Adipose tissue (tissue), 3 donors: ENCODE data around the gene PEX5. TPM values are rescaled to one million over a fixed set of nuclear protein-coding genes. Genes with fewer than 3 reads are reported as not detected.
"Not testable (repeated sequence)": the region's sequence is repeated elsewhere in the genome, so short reads cannot be mapped to it uniquely, and the experiment has no call there.

ENCODE experiments used
- H3K27ac ChIP-seq: one replicate; pipeline ENCODE4 v1.5.1; 2013; ENCODE audit warnings: low read depth, low read length
- WGBS, 3 donors: extraction: QIAGEN DNeasy Blood & Tissue Kit; methylation state at CpG; one replicate each; pipeline ENCODE4 v1.1.7; 2013; 5-methylcytosine and 5-hydroxymethylcytosine counted together
- polyA plus RNA-seq, 3 donors: library from polyadenylated mRNA; stranded (reverse); fragments of 200-250 nt; gene quantifications; one replicate each; pipeline ENCODE4 v1.2.3, GENCODE V29; 2013
- donor health status: healthy with polysubstance abuse.
- donor health status: Bipolar disorder and iron deficiency.
- donor health status: healthy.

PEX5 gene
- polyA plus RNA-seq, 3 donors: 29.5 to 90.1 (median 42.8) TPM

DNA sequence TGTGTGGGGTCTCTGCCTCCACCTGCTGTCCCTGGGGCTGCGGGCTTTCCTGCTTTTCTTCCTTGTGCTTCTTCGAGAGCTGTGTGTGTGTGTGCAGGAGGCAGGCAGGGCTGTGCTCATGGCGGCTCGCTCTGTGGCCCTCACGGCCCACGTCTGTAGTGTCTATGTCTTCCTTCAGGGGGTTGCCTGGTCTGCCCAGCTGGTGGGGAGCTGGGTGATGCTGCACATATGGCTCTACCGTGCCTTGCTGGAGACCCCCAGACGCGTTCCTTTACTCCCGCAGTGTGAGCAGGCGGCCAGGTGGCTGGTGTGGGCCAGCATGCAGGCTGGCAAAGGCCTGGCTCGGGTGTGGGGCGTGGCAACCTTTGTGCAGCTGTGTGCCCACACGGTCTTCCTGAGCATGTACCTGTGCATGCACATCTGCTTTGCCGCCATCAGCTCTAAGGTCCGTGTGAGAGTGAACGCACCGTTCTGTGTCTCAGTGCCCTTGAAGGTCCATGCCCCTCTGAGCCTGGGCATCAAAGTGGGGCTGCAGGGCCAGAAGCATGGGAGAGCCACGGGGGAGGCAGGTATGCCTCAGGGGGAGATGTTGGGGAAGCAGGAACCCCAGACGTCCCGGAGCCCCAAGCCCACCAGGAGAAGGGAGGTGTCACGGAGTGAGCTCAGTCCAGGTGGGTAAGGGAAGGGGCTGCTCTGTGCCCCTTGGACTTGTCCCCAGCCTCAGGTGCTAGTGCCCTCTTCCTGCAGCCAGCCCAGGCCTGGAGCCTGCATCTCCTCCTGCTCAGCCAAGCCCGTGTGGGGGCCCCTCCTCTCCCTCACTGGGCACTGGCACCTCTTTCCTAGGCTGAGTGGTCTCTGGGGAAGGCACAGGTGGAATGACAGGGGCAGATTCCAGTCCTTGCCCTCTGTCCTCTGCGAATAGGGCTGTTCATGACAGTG, 33.0 kb upstream of the PEX5 start:
- 81 to 90% (median 89%) methylated on average over 23 to 24 of the region's 24 CpGs for WGBS, 3 donors
- H3K27ac ChIP-seq: no peak overlapping the region

- H3K27ac ChIP-seq: no peak overlapping the region
- 91 to 96% (median 94%) methylated on average over 17 of the region's 17 CpGs for WGBS, 3 donors
Measured at GRCh38 chr12:7157391-7157790, 32.1 kb upstream of the PEX5 start.

- WGBS, 3 donors: 70 to 76% (median 71%) methylated on average over 10 of the region's 10 CpGs
- H3K27ac ChIP-seq: no peak overlapping the region
Measured at GRCh38 chr12:7158781-7159609, 30.5 kb upstream of the PEX5 start.

- WGBS, 3 donors: 78 to 94% (median 85%) methylated on average over 6 to 7 of the region's 7 CpGs
- no peak overlapping the region for H3K27ac ChIP-seq
Measured at GRCh38 chr12:7160183-7160582, 29.3 kb upstream of the PEX5 start.

GRCh38 chr12:7161327-7161726, 28.2 kb upstream of the PEX5 start:
- no peak overlapping the region for H3K27ac ChIP-seq
- WGBS, 3 donors: 80 to 89% (median 87%) methylated on average over 4 of the region's 4 CpGs

- no peak overlapping the region for H3K27ac ChIP-seq
- 79 to 86% (median 84%) methylated on average over 5 of the region's 5 CpGs for WGBS, 3 donors
Measured at GRCh38 chr12:7161811-7162210, 27.7 kb upstream of the PEX5 start.

- WGBS, 3 donors: 3 to 5% (median 4%) methylated on average over 19 of the region's 19 CpGs
- H3K27ac ChIP-seq: no peak overlapping the region
Measured at GRCh38 chr12:7162691-7163114, 26.8 kb upstream of the PEX5 start.

DNA sequence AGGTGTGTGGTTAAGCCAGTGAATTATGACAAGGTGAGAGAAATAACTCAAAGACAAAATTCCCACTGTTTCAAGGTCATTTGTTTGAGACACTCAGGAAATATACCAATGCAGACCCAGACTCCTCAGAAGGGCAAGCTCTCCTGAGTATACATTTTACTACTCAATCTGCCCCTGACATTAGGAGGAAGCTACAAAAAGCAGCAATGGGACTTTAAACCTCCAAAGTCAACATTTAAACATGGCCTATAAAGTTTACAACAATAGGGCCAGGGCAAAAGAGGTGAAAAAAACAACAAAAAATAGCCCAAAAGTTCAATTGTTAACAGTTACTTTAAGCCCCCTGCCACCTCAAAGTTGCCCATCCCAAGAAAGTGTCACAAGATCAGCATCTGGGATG, 19.5 kb upstream of the PEX5 start:
- no peak overlapping the region for H3K27ac ChIP-seq

GRCh38 chr12:7171854-7172253, 17.6 kb upstream of the PEX5 start:
- no peak overlapping the region for H3K27ac ChIP-seq

GRCh38 chr12:7175493-7175892, 14.0 kb upstream of the PEX5 start:
- H3K27ac ChIP-seq: no peak overlapping the region

More at GRCh38 chr12:7171854-7172253, 17.6 kb upstream of the PEX5 start:
- WGBS, 3 donors: 38 to 79% (median 59%) methylated on average over 1 of the region's 1 CpG

GRCh38 chr12:7176595-7176994, 12.9 kb upstream of the PEX5 start:
- H3K27ac ChIP-seq: no peak overlapping the region
- WGBS, 3 donors: 46 to 71% (median 70%) methylated on average over 2 of the region's 2 CpGs

DNA sequence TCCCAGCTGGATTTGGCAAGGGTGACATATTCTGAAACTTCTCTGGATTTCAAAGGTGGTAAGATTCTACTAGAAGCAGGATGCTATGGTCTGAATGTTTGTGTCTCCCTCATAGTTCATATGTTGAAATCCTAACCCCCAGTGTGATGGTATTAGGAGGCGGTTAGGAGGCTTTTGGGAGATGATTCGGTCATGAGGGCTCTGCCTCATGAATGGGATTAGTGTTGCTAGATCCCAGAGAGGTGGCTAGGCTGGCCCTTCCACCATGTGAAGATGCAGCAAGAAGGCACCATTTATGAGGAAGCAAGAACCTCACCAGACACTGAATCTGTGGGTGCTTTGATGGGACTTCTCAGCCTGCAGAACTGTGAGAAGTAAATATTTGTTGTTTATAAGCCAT, 11.0 kb upstream of the PEX5 start:
- 95 to 97% (median 95%) methylated on average over 2 of the region's 2 CpGs for WGBS, 3 donors
- H3K27ac ChIP-seq: no peak overlapping the region

DNA sequence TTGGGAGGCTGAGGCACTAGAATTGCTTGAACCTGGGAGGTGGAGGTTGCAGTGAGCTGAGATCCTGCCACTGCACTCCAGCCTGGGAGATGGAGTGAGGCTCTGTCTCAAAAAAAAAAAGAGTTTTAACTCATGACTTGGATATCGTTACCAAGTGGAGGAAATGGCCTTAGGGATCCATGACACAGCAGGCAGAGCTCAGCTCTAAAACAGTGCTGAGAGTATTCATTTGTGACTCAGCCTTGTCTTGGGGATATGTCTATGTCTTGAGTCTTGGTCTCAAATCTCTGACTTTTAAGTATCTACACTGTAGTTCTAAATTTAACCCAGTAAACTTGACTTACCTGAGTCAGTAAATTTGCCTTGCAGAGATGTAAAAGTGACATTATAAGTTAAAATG, 8.8 kb upstream of the PEX5 start:
- 71 to 94% (median 77%) methylated on average over 1 of the region's 1 CpG for WGBS, 3 donors

DNA sequence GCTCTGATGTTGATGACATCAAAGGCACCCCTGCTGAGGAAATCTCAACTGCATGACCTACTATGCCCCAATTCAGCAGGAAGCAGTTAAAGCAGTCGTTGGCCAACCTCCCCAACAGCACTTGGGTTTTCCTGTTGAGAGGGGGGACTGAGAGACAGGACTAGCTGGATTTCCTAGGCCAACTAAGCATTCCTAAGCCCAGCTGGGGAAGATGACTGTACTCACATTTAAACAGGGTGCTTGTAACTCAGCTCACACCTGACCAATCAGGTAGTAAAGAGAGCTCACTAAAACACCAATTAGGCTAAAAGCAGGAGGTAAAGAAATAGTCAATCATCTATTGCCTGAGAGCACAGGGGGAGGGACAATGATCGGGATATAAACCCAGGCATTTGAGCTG, 3.4 kb upstream of the PEX5 start:
- not testable (repeated sequence) for H3K27ac ChIP-seq
- 44 to 78% (median 47%) methylated on average over 2 of the region's 2 CpGs for WGBS, 3 donors

More for the DNA sequence above, 8.8 kb upstream of the PEX5 start:
- no peak overlapping the region for H3K27ac ChIP-seq

DNA sequence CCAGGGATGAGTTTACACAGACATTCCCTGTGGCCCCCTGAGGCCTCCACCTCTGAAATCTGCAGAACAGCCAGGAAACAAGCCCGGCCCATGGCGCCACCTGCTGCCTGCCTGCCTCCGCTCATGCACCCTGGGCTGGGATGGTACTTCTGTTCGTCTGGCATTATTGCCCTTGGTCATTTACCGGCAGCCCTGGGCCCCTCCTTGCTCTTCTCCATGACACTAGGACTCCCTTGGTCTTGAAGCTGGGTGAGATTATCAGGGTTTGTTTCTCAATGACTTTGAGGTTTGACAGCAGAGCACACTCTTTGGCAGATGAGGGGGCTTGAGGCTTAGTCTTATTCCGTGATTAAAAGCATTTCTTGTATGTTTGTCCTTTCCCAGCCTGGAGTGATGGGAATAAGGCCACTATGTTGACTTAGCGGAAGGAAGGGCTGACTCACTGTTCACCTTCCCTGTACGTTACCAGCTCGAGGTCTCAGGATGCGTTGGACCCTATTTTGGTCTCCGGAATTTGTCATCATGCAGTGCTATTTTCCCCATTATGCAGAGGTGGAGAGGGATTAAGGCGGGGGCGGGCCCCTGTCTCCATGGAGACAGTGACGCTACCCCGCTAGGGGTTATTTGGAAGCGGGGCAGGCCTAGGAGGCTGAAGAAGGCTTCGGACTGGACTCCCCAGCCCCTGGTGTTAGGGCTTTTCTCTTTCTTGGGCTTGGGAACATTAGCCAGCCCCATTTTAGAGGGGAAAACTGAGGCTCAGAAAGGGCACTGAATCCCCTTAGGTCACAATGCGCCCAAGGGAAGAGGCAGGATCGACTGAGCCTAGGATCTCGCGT, 706 bp upstream of the PEX5 start:
- 2% methylated on average over 21 of the region's 21 CpGs for WGBS, 3 donors

DNA sequence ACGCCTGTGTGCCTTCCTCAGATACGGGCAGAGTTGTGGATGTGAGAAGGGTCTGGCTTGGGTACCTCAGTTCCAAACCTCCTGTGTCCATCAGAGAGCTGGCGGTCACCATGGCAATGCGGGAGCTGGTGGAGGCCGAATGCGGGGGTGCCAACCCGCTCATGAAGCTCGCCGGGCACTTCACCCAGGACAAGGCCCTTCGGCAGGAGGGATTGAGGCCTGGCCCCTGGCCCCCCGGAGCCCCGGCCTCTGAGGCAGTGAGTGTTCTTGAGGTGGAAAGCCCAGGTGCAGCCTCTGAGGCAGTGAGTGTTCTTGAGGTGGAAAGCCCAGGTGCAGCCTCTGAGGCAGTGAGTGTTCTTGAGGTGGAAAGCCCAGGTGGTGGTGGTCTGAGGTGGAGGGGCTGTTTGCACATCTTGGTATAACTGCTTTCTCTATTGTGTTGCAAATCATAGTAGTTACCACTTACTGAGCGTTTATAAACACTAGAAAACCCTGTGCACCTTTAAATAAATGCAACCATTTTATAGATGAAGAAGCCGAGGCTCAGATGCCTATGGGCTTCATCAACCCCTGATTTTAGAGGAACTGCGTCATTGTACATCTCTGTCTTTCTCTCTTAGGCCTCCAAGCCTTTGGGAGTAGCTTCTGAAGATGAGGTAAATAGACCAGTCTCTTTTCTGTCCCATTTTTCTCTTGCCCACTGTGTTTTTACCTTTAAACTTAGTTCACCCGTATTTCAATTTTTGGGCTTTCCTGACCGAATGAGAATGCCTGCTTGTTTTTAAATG, 976 bp downstream of the PEX5 start:
- H3K27ac ChIP-seq: peak overlapping the region; percentile 29
- WGBS, 3 donors: 24 to 36% (median 30%) methylated on average over 17 of the region's 17 CpGs

More for the DNA sequence above, 706 bp upstream of the PEX5 start:
- H3K27ac ChIP-seq: peak overlapping the region; percentile 71

DNA sequence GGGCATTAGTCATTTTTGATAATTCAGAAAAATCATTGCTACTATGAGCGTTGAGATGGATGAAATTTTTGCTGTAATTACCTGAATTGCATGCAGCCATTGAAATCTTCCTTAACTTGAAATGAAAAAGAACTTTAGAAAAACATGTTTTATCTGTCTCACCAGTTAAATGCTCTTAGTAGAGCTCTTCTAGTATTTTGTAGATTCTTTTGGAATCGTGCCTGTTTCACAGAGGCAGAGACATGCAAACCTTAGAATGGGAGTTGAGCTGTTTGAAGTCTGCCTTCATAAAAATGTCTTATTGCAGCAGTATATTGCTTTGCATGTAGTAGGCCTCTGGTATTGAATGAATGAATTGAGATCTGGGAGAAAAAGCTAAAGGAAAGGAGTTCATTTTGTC, 4.2 kb downstream of the PEX5 start:
- H3K27ac ChIP-seq: no peak overlapping the region
- WGBS, 3 donors: 78 to 82% (median 78%) methylated on average over 2 of the region's 2 CpGs

- 47 to 91% (median 89%) methylated on average over 2 of the region's 2 CpGs for WGBS, 3 donors
- H3K27ac ChIP-seq: no peak overlapping the region
Measured at GRCh38 chr12:7197841-7198240, 8.4 kb downstream of the PEX5 start.
